ENCODE results near the gene PDE4B. TPM values are rescaled to one million over a fixed set of nuclear protein-coding genes. Genes with fewer than 3 reads are reported as not detected.
A peak's percentile ranks its signal among the peaks of the same experiment; 100 is the strongest.

PDE4B gene
- total and polyA plus RNA-seq, 10 of the 15 experiments (the other 5 are each of a cell fraction or from before 2014, with no cell fraction given) = 3.0 to 13.2 (median 5.7) TPM

GRCh38 chr1:66242646-66243547 lies 450.2 kb downstream of the PDE4B start:
- no peaks in the 10 kb centered on the region for H3K79me2 ChIP-seq (ENCODE audit: control insufficient read depth, insufficient read depth, low read length)
- peaks cover 7% of the 10 kb centered on the region for H3K4me1 ChIP-seq (ENCODE audit: control insufficient read depth, insufficient read depth, low read length)
- 23% methylated on average over 6 of the region's 6 CpGs for WGBS (ENCODE audit: insufficient coverage, insufficient replicate concordance, low lambda C conversion rate, missing lambda C conversion rate)
- H3K4me2 ChIP-seq (ENCODE audit: control insufficient read depth, insufficient read depth) = no peak overlapping the region
- peak; percentile 18 for FAIRE-seq
- in situ Hi-C loops (cut with MboI) (loop anchor here (5.0 to 25.0 kb wide), 4 partner anchors 291 to 1008 kb away; partner anchors contain the start of genes LEPR and LEPROT), intact Hi-C loops (cut with micrococcal nuclease; ENCODE audit: unreplicated experiment) (loop anchor here (1.0 to 10.0 kb wide), 4 partner anchors 284 to 526 kb away; no protein-coding TSS in a partner anchor)
- H3K27me3 ChIP-seq (replicated peaks in 1 of 2; ENCODE audit: control insufficient read depth in 2 of 2, insufficient read depth in 2 of 2, low read length in 1 of 2) = 0 out of 4 replicates have a peak, but pooled peaks cover 0 to 1% of the 10 kb centered on the region in 2 experiments
- H4K20me1 ChIP-seq (ENCODE audit: control insufficient read depth, insufficient read depth) = no peaks in the 10 kb centered on the region
- peak; percentile 61; the same call in 1 of the 2 replicates for TF ChIP-seq ATF3 (IDR thresholded peaks at IDR 0.05; ENCODE audit: borderline replicate concordance, extremely low read depth, low read depth, low read length)
- no peak for TF ChIP-seq SMAD1 (IDR thresholded peaks at IDR 0.05; ENCODE audit: low read depth, partially characterized antibody)
- TF ChIP-seq CTCF (IDR thresholded peaks at IDR 0.05 in 2 of 3, conservative IDR thresholded peaks at IDR 0.05 in 1 of 3; ENCODE audit: control insufficient read depth in 2 of 3, extremely low read depth in 1 of 3, insufficient read depth in 1 of 3, low read depth in 3 of 3, low read length in 3 of 3) = peak; percentile 99 to 100 (median 99); a peak in 5 of 6 replicates
- TF ChIP-seq FOXM1 (IDR thresholded peaks at IDR 0.05; ENCODE audit: low read depth, low read length) = peak; percentile 59; the same call in 1 of the 2 replicates
- 0 out of 2 replicates have a peak, but pooled peaks have one; percentile 54 for TF ChIP-seq IRF4 (IDR thresholded peaks at IDR 0.05; ENCODE audit: low read depth, low read length)
- no peak for TF ChIP-seq NR2F1 (conservative IDR thresholded peaks at IDR 0.05)
- TF ChIP-seq POU2F2 (IDR thresholded peaks at IDR 0.05; ENCODE audit: borderline replicate concordance, low read depth, low read length) = peak; percentile 59; the same call in 1 of the 3 replicates
- peak; percentile 88 for TF ChIP-seq YY1 (IDR thresholded peaks at IDR 0.05; ENCODE audit: low read depth, low read length)
- TF ChIP-seq RB1 (IDR thresholded peaks at IDR 0.05; ENCODE audit: borderline replicate concordance) = peak; percentile 35; the same call in 1 of the 2 replicates
- TF ChIP-seq SUPT20H (IDR thresholded peaks at IDR 0.05; ENCODE audit: borderline replicate concordance, control insufficient read depth, low read depth, low read length) = no peak
- TF ChIP-seq RAD21 (IDR thresholded peaks at IDR 0.05; ENCODE audit: insufficient read depth, low read depth, low read length) = peak; percentile 97
- TF ChIP-seq TCF12 (IDR thresholded peaks at IDR 0.05; ENCODE audit: low read depth, low read length) = 0 out of 2 replicates have a peak, but pooled peaks have one; percentile 39
- TF ChIP-seq BHLHE40 (IDR thresholded peaks at IDR 0.05; ENCODE audit: borderline replicate concordance in 1 of 2, low read depth in 2 of 2, low read length in 1 of 2) = peak; percentile 60 to 63; a peak in 2 of 4 replicates
- TF ChIP-seq BCL11A (IDR thresholded peaks at IDR 0.05; ENCODE audit: low read depth, low read length) = no peak
- TF ChIP-seq SMC3 (IDR thresholded peaks at IDR 0.05; ENCODE audit: borderline replicate concordance, low read length) = peak; percentile 97
- SMC1A ChIA-PET (ENCODE audit: uncharacterized antibody, unreplicated experiment) = interaction anchor here (0.6 to 22.0 kb wide), 28 partner anchors 8 to 1180 kb away, joined by 3 to 663 read pairs (median 4); no protein-coding TSS in a partner anchor
- RAD21 ChIA-PET (ENCODE audit: unreplicated experiment) = interaction anchor here (0.7 to 19.6 kb wide), 12 partner anchors 10 to 522 kb away, joined by 3 to 519 read pairs (median 12); no protein-coding TSS in a partner anchor
- no peak for DNase-seq (ENCODE audit: low read depth, low spot score)
- no peaks in the 10 kb centered on the region for H3K9me3 ChIP-seq (replicated peaks; ENCODE audit: control insufficient read depth, insufficient read depth, low read length)
- H3K27ac ChIP-seq (ENCODE audit: control insufficient read depth, insufficient read depth) = no peak overlapping the region
- CTCF ChIA-PET = interaction anchor here (0.7 to 18.8 kb wide), 61 partner anchors 8 to 1456 kb away, joined by 3 to 595 read pairs (median 4); no protein-coding TSS in a partner anchor
- POLR2A ChIA-PET = no interaction called here
- ATAC-seq = peak; percentile 86
- no peaks in the 10 kb centered on the region for H3K36me3 ChIP-seq (ENCODE audit: control insufficient read depth in 2 of 2, insufficient read depth in 2 of 2, low read length in 1 of 2)
- no peak overlapping the region for H3K4me3 ChIP-seq
- no peak overlapping the region for H2AFZ ChIP-seq (ENCODE audit: control insufficient read depth, low read depth, low read length)
- no peak overlapping the region for H3K9ac ChIP-seq (ENCODE audit: control insufficient read depth, insufficient read depth, low read length)
- BruUV-seq (replicated peaks) = no TSS peak

Data from GM12878 (cell line).